ENCODE results near the gene IFNA17.
"Not testable (repeated sequence)": the region's sequence is repeated elsewhere in the genome, so short reads cannot be mapped to it uniquely, and the experiment has no call there.

Gene IFNA17

GRCh38 chr9:21228122-21228521 lies at the start of gene IFNA17:
TSS of gene IFNA17 (minus strand) at chr9:21228222. CDS start at chr9:21228173, 49 bp downstream.
- no peak for DNase-seq

GRCh38 chr9:21268347-21268657 lies 40.3 kb upstream of the IFNA17 start:
- no peak for DNase-seq

GRCh38 chr9:21267485-21268346 lies 39.7 kb upstream of the IFNA17 start:
- DNase-seq, result no peak

GRCh38 chr9:21266733-21267484 lies 38.9 kb upstream of the IFNA17 start:
- DNase-seq, result no peak

GRCh38 chr9:21265421-21266189 lies 37.6 kb upstream of the IFNA17 start:
- no peak for DNase-seq

- DNase-seq, result no peak
These were observed 27.7 kb upstream of the IFNA17 start for GRCh38 chr9:21255538-21256212.

GRCh38 chr9:21252721-21253547 lies 24.9 kb upstream of the IFNA17 start:
- no peak for DNase-seq

GRCh38 chr9:21251638-21252037 lies 23.6 kb upstream of the IFNA17 start:
- DNase-seq, result no peak

- DNase-seq, result no peak
These were observed 23.2 kb upstream of the IFNA17 start for GRCh38 chr9:21251190-21251589.

- no peak for DNase-seq
These were observed 16.8 kb upstream of the IFNA17 start for GRCh38 chr9:21244836-21245235.

GRCh38 chr9:21239911-21240310 lies 11.9 kb upstream of the IFNA17 start, which contains the start of gene IFNA14:
TSS of gene IFNA14 (minus strand) at chr9:21240005. CDS start at chr9:21239935, 70 bp downstream.
- no peak for DNase-seq

- DNase-seq, result not testable (repeated sequence)
These were observed 8.3 kb upstream of the IFNA17 start for GRCh38 chr9:21236360-21236714.

- peak; percentile 7 for DNase-seq
These were observed 7.7 kb upstream of the IFNA17 start for GRCh38 chr9:21235468-21236359.

GRCh38 chr9:21234153-21234687 lies 6.2 kb upstream of the IFNA17 start:
- no peak for DNase-seq

- DNase-seq, result no peak
These were observed 5.2 kb upstream of the IFNA17 start for GRCh38 chr9:21233258-21233657.

GRCh38 chr9:21217211-21217610 lies 10.8 kb downstream of the IFNA17 start, which contains the start of gene IFNA16:
TSS of gene IFNA16 (minus strand) at chr9:21217311. CDS start at chr9:21217305, 6 bp downstream.
- DNase-seq, result not testable (repeated sequence)

- DNase-seq, result not testable (repeated sequence)
These were observed 14.4 kb downstream of the IFNA17 start for GRCh38 chr9:21213411-21214326.

- not testable (repeated sequence) for DNase-seq
These were observed 15.9 kb downstream of the IFNA17 start for GRCh38 chr9:21212160-21212559.

GRCh38 chr9:21210782-21211181 lies 17.2 kb downstream of the IFNA17 start:
- not testable (repeated sequence) for DNase-seq
